Motor neuron (in vitro differentiated cells): ENCODE measurements around the gene BRD7. TPM values are rescaled to one million over a fixed set of nuclear protein-coding genes. Genes with fewer than 3 reads are reported as not detected.
A peak's percentile ranks its signal among the peaks of the same experiment; 100 is the strongest.

ENCODE experiments used
- ATAC-seq, 8 experiments: fragments of 200-7000 bp; cut with Tn5 transposase; replicated peaks in 6 of 8; 2 replicates each; pipeline ENCODE4 v1.8.0; 2021; ENCODE audit warnings: mild to moderate bottlenecking in 8 of 8, moderate library complexity in 8 of 8
- H3K27ac ChIP-seq, 2 donors: fragments of 250-450 bp; sonication (Bioruptor Pico); 2 replicates each; pipeline ENCODE4 v1.9.0; 2021; ENCODE audit warnings: antibody characterized with exemption in 2 of 2, mild to moderate bottlenecking in 2 of 2, moderate library complexity in 1 of 2
- H3K4me1 ChIP-seq, 2 donors: fragments of 250-450 bp; sonication (Bioruptor Pico); replicated peaks in 1 of 2; 2 replicates each; pipeline ENCODE4 v1.6.1; 2021; ENCODE audit warnings: antibody characterized with exemption in 2 of 2, mild to moderate bottlenecking in 2 of 2, moderate library complexity in 1 of 2
- H3K4me3 ChIP-seq, 5 donors: fragments of 250-450 bp; sonication (Bioruptor Pico); 2 replicates each; pipeline ENCODE4 v1.9.0; 2021; ENCODE audit warnings: antibody characterized with exemption in 5 of 5, mild to moderate bottlenecking in 5 of 5, moderate library complexity in 4 of 5
- WGBS, 10 experiments: fragments of 450-650 bp; shearing (Covaris generic); methylation state at CpG; one replicate each; pipeline ENCODE4 v1.0.0; 2022; 5-methylcytosine and 5-hydroxymethylcytosine counted together
- in situ Hi-C, 9 experiments: fragments of 400-800 bp; cut with MboI; loops; one replicate each; pipeline ENCODE4 v1.15.0; 2021; ENCODE audit warnings: low sequenced_read_pairs in 9 of 9, low pct_unique_long_range_greater_than_20kb in 2 of 9; ENCODE audit not compliant: unreplicated experiment in 9 of 9
- total RNA-seq, 8 experiments: library from RNA; unstranded; fragments of 300-600 nt; gene quantifications; 2 replicates each; pipeline versions ENCODE4 v1.2.3 to v1.2.4, GENCODE V29; 2022

BRD7 gene
- total RNA-seq, 8 experiments from 2014 or later: 32.5 to 85.4 (median 55.8) TPM

DNA sequence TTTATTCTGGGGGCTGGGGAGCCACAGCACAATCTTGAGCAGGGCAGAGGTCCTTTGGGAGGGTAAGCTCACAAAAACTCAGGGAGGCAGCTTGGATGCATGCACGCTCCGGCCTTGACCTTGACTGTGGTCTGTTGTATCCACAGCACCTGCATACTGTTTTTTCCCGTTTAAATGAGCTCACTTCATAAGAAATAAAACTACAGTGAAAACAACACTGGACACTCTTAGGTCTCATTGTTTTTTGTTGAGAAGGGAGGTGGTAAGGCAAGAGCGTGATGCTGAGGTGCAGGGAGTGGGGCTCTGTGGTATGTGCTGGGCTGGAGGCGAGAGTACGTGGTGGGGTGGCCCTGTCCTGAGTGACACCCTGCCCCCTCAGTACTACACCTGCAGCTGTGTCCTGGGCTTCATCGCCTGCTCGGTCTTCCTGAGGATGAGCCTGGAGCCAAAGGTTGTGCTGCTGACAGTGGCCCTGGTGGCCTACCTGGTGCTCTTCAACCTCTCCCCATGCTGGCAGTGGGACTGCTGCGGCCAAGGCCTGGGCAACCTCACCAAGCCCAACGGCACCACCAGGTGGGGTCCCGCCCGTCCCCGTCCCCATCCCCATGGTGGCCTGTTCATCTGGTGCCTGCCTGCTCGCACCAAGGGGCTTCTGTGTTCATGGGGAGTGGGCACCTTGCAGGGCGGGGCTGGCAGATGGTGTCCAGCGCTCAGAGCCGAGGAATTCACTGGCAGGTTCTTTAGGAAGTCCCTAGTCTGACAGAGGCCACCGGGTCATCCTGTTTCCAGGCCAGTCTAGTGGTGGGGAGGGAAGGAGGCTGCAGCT is 58.3 kb downstream of the BRD7 start:
- peak in 3 of 8 experiments; percentile 7 to 15 (median 9) for ATAC-seq
- WGBS, 10 experiments: 60 to 100% (median 91%) methylated on average over 1 to 6 of the region's 18 CpGs; no CpG with 5 or more reads in 4 of the 10 experiments
- H3K4me1 ChIP-seq: peaks cover 7 to 12% of the 10 kb centered on the region in 2 donors
- in situ Hi-C loops: no loop called here
- no peak overlapping the region for H3K27ac ChIP-seq
- no peak overlapping the region for H3K4me3 ChIP-seq

DNA sequence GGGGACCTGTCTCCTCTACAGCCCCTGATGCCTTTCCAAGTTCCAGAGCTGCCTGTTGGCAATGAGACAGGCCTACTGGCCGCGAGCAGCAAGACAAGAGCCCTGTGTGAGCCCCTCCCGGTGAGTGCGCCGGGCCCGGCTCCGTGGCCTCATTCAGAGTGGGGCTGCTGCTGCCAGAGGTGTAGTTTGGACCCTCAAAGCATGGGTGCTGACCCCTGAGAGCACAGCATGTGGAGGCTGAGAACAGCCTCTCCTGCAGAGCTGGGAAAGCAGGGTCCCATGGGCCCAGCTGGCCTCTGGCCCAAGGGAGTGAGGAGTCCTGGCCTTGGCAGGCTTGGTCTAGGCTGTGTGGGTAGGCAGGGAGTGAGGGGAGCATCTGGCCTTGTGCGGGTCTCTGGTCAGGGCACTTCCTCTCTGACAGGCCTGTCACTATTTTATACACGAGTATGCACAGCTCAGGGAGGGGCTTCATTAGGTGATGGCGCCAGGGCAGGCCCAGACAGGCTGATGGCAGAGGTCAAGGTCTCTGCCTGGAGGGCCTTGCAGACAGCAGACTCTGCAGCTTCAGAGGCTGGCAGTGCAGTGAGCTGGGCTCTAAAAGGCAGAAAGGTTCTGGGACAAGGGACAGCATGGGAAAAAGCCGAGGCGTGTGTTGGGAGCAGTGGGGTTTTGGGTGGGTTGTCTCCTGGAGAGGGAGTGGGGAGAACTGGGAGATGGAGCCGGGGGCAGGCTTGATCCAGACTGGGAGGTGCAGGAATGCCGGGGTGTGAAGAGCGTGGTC is 59.1 kb downstream of the BRD7 start:
- Histone ChIP-seq H3K4me1 (peaks cover 7 to 12% of the 10 kb centered on the region in 2 donors), H3K27ac (no peak overlapping the region), H3K4me3 (no peak overlapping the region)
- 66 to 83% (median 80%) methylated on average over 1 to 4 of the region's 15 CpGs; no CpG with 5 or more reads in 5 of the 10 experiments for WGBS, 10 experiments
- in situ Hi-C loops: no loop called here
- peak in 7 of 8 experiments; percentile 9 to 62 (median 54) for ATAC-seq

DNA sequence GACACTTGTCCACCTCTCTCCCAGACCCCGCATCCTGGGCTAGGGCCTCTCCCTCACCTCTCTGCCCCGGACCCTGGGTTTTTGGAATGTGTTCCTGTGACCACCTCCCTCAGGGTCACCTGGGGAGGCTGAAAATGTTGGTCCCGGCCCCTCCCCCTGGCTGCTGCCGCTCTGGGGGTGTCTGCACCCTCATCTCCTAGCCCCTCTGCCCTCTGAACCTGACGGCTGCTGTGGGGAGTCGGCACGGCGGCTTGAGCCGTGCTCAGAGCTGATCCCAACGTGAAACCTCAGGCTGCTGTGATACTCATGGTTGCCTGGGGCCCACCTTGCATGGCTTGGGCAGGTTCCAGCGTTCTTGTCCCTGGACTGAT is 59.6 kb downstream of the BRD7 start:
- no peak overlapping the region for H3K27ac ChIP-seq
- peaks cover 7 to 12% of the 10 kb centered on the region in 2 donors for H3K4me1 ChIP-seq
- 67 to 93% (median 75%) methylated on average over 3 to 4 of the region's 11 CpGs; no CpG with 5 or more reads in 7 of the 10 experiments for WGBS, 10 experiments
- in situ Hi-C loops: no loop called here
- no peak overlapping the region for H3K4me3 ChIP-seq
- ATAC-seq: peak in 2 of 8 experiments; percentile 5 to 11

DNA sequence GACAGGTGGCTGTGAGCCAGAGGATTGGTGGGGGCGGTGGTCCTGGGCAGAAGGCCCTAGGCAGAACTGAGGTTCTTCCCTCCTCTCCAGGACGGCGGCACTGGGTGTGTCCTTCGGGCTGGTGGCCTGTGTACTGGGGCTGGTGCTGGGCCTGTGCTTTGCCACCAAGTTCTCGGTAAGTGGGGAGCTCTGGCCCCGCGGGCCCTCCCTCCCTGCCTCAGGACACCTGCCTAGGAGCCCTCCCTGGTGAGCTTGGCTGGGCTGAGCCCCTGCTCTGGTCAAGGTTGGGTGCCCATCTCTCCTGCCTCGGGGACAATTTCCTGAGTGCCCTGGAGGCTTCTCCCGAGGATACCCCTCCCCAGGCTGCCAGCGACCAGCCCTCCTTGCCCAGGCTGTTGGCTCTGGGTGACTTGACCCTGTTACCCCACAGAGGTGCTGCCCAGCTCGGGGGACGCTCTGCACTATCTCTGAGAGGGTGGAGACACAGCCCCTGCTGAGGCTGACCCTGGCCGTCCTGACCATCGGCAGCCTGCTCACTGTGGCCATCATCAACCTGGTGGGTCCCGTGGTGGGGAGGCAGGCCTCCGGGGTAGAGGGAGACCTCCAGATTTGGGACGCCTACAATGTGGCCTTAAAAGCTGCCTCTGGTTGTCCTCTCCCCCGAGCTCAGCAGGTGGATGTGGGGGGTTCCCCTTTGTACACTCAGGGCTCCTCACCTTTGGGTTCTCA is 60.4 kb downstream of the BRD7 start:
- no peak overlapping the region for H3K4me3 ChIP-seq
- WGBS, 10 experiments: 87 to 90% methylated on average over 2 to 3 of the region's 18 CpGs; no CpG with 5 or more reads in 8 of the 10 experiments
- in situ Hi-C loops: no loop called here
- H3K4me1 ChIP-seq: peaks cover 7 to 12% of the 10 kb centered on the region in 2 donors
- no peak overlapping the region for H3K27ac ChIP-seq
- no peak for ATAC-seq

DNA sequence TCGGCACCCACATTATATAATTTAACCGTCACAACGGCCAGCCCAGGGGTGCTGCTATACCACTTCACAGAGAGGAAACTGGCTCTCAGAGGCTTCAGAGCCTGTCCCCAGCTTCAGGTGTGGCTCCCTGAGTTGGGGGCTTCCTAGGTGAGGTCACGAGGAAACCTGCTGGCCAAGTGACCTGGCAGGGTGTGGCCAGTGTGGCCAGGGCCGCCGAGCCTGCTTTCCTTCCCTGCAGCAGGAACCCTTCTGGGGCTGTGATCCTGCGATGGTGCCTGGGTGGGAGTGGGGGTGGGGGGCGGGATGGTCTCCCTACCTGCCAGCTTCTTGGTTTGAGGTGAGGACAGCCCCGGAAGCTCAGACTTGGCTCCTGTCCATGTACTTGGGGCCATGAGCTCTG is 62.5 kb downstream of the BRD7 start:
- ATAC-seq: no peak
- peaks cover 7 to 12% of the 10 kb centered on the region in 2 donors for H3K4me1 ChIP-seq
- H3K27ac ChIP-seq: no peak overlapping the region
- in situ Hi-C loops: no loop called here
- H3K4me3 ChIP-seq: no peak overlapping the region
- 97 to 100% methylated on average over 4 of the region's 9 CpGs; no CpG with 5 or more reads in 8 of the 10 experiments for whole genome bisulfite sequencing, 10 experiments

DNA sequence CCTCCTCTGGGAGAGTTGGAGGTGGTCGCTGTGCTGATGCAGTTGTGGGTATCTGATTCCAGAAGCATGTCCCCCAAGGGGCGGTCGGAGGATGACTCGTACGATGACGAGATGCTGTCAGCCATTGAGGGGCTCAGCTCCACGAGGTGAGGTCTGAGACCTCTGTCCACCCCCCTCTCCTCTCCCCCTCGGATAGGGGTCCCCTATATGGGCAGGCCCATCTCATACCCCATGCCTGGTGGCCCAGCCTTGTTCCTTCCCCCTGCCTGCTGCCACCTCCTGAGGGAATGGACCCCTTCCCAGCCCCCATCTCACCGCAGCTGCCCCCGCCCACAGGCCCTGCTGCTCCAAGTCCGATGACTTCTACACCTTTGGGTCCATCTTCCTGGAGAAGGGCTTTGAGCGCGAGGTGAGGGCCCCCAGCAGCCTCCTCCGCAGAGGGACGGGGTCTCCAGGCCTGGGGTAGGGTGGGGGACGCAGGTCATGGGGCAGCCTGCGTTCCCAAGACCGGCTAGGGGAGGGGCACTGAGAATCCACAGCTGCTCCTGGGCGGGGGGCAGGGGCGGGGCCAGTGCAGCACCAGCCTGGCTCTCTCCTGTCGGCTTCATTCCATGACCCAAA is 63.2 kb downstream of the BRD7 start:
- in situ Hi-C loops: no loop called here
- 90% methylated on average over 2 of the region's 21 CpGs; no CpG with 5 or more reads in 9 of the 10 experiments for WGBS, 10 experiments
- H3K4me3 ChIP-seq: no peak overlapping the region
- peaks cover 7 to 12% of the 10 kb centered on the region in 2 donors for H3K4me1 ChIP-seq
- H3K27ac ChIP-seq: no peak overlapping the region
- no peak for ATAC-seq

DNA sequence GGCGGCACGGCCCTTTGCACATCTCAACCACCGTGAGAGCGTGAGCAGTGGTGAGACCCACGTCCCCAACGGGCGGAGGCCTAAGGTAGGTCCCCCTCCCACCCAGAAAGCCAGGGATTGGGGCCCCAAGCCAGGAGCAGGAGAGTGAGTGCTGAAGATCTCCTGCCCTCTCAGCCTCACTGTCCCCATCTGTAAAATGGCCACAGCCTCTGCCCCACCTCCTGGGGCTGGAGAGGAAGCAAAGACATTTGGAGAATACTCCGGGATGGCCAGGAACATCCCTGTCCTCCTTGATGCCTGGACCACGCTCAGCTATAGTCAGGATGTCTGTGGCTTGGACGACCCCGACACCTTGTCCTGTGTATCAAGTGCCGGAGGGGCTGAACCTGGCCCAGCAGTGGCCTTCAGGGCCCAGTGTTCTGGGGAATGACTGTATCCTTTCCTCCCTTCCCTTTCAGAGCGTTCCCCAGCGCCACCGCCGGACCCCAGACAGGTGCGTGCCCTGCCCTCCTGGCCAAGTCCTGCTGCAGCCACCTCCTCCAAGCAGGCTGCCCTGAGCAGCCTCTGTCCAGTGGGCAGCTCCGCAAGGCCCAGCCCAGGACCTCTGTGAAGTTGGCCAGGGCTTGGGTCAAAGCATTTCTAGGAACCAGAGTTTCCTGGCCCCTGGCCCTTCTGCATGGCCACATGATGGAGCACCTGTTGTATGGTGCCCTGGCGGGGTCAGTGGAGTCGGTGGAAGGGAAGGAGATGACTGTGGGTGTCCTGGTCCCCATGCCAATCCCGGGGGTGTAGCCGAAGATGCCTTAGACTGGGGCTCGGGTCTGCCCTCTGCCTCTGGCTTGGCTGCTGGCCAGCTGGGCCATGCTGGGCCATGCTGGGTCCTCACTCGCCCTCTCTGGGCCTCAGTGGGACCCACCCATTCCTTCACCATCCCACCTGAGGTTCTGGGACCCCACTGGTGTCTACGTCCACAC is 64.0 kb downstream of the BRD7 start:
- Histone ChIP-seq H3K27ac (no peak overlapping the region), H3K4me3 (no peak overlapping the region), H3K4me1 (peaks cover 3 to 5% of the 10 kb centered on the region in 2 donors)
- in situ Hi-C loops: no loop called here
- ATAC-seq: no peak
- WGBS, 10 experiments: 80 to 100% (median 94%) methylated on average over 1 to 6 of the region's 25 CpGs; no CpG with 5 or more reads in 5 of the 10 experiments

DNA sequence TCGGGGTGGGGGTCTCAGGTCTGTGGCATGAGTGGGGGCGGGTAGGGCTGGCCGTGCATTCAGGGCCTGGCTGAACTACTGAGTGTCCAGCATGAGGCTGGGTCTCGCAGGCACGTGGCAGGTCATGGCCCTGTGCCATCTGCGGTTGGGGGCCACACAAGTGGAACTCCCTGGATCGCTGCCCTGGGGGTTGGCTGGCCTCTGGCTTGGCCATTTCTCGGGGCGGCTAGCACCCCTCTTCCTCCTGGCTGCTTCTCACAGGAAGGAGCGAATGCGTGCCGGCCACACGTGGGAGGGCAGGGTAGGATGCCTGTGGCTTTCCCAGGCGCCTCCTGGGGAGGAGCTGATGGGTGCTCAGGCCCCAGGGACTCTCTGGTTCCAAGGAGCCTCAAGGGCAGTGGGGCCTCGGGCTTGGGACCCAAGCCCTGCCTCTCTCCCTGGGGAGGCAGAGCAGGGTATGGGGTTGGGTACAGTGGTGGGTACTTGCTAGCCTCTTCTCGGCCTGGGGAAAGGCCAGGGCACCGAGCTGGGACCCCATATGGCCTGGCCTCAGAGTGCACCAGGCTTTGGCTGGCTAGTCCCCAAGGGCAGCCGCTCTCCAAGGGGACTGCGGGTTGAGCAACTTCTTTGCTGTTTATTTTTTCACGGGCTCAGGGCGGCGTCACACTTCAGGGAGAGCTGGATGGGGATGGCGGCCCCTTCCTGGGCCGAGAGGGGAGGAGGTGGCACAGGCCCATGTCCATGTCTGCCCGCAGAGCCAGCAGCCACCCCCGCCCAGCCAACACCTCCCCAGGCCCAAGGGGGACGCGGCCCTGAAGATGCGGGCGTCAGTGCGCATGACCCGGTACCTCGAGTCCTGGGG is 65.0 kb downstream of the BRD7 start:
- ATAC-seq: no peak
- in situ Hi-C loops: no loop called here
- WGBS, 10 experiments: 80 to 100% (median 86%) methylated on average over 1 to 5 of the region's 33 CpGs; no CpG with 5 or more reads in 5 of the 10 experiments
- H3K27ac ChIP-seq: no peak overlapping the region
- H3K4me3 ChIP-seq: no peak overlapping the region
- H3K4me1 ChIP-seq: no peaks in the 10 kb centered on the region

DNA sequence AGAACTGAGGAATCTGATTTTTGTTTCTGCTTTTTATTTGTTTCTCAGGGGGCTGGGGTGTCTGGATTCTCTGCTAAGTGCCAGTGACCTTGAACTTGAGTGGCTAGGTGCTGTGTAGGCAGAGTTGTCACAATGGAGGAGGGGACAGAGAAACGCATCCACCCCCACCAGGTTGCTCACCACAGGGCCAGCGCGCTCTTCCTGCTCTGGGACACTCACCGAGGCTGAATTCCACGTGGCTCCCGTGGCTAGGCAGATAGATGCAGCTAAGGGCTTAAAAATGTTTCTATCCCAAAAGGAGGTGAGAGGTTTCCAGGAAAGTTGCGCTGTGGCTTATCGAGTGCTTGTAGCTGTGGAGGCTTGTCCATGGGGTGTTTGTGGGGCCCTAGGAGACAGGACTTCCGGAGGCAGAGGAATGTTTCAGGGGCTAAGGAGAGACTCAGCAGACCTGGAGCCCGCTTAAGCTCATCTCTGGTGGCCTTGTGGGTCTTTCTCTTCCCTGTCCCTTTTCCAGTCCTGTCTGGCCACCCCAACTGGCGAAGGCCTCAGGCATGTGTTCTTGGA is 65.7 kb downstream of the BRD7 start:
- peaks cover 0 to 1% of the 10 kb centered on the region in 2 donors for H3K4me1 ChIP-seq
- in situ Hi-C loops: no loop called here
- H3K27ac ChIP-seq: no peak overlapping the region
- no peak for ATAC-seq
- no peak overlapping the region for H3K4me3 ChIP-seq
- WGBS, 10 experiments: 70 to 100% (median 91%) methylated on average over 1 to 9 of the region's 11 CpGs; no CpG with 5 or more reads in 3 of the 10 experiments

DNA sequence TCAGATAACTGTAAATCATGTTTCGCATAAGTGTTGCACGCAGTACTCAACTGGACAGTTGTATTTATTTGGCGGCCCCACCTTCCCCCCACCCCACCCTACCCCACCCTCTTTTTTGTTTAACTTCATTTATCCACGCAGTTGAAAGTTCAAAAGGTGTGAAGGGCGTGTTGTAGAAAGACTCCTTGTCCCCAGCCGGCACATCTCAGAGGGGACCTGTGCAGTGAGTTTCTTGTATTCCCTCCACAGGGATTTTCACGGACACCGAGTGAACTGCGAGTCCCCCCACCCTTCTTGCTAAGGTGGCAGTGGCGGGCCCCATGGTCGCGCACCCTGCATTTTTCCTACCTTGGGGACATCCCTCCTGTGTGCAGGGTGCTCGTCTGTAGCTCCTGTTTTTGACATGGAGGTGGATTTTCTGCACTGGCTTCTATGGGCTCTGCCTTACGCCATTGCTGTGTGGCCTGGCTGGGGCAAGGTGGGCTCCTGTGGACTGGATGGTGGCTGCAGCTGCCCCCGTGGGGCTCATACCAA is 66.2 kb downstream of the BRD7 start:
- WGBS, 10 experiments: 63 to 100% (median 100%) methylated on average over 1 of the region's 15 CpGs; no CpG with 5 or more reads in 6 of the 10 experiments
- Histone ChIP-seq H3K27ac (no peak overlapping the region), H3K4me3 (no peak overlapping the region), H3K4me1 (peaks cover 4 to 7% of the 10 kb centered on the region in 2 donors)
- ATAC-seq: peak in 1 of 8 experiments; percentile 9
- in situ Hi-C loops: no loop called here
